Fibroblast of mammary gland (primary cell): ENCODE results near the gene CNOT9.

Source experiments
- DNase-seq: peaks from one replicate; pipeline ENCODE4 v3.0.0-alpha.2; 2010; ENCODE audit warnings: low read depth
- H3K4me3 ChIP-seq: 2 replicates; pipeline ENCODE4 v1.5.1; 2011; ENCODE audit warnings: low read depth, mild to moderate bottlenecking, low read length, moderate library complexity; ENCODE audit not compliant: control insufficient read depth
- TF ChIP-seq, protein P1 (sequence below): conservative IDR thresholded peaks from 2 replicates; pipeline ENCODE4 v1.5.1; 2011; ENCODE audit warnings: low read depth, low read length, inconsistent platforms; ENCODE audit not compliant: control insufficient read depth, insufficient read depth

Gene CNOT9

DNA sequence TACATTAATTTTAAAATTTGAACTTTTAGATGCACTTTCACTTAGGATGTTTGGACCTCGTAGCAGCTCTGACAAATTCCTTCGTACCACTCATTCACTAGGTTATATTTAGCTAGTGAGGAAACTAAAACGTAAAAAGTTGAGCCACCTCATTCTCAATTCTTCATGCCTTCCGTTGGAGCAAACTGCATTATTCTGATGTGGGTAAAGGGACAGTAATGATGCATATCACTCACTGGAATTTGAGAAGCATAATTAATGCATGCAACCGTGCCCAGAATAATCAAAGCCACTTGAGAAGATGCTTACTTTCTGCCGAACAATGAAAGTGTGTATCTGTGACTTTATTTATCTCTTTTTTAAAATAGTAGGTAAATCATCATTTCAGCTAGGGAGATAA lies 2.2 kb downstream of the CNOT9 start:
- peak overlapping the region; percentile 60 for H3K4me3 ChIP-seq
- DNase-seq, result peak; percentile 55
- TF ChIP-seq, protein P1, sequence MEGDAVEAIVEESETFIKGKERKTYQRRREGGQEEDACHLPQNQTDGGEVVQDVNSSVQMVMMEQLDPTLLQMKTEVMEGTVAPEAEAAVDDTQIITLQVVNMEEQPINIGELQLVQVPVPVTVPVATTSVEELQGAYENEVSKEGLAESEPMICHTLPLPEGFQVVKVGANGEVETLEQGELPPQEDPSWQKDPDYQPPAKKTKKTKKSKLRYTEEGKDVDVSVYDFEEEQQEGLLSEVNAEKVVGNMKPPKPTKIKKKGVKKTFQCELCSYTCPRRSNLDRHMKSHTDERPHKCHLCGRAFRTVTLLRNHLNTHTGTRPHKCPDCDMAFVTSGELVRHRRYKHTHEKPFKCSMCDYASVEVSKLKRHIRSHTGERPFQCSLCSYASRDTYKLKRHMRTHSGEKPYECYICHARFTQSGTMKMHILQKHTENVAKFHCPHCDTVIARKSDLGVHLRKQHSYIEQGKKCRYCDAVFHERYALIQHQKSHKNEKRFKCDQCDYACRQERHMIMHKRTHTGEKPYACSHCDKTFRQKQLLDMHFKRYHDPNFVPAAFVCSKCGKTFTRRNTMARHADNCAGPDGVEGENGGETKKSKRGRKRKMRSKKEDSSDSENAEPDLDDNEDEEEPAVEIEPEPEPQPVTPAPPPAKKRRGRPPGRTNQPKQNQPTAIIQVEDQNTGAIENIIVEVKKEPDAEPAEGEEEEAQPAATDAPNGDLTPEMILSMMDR, result no peak

DNA sequence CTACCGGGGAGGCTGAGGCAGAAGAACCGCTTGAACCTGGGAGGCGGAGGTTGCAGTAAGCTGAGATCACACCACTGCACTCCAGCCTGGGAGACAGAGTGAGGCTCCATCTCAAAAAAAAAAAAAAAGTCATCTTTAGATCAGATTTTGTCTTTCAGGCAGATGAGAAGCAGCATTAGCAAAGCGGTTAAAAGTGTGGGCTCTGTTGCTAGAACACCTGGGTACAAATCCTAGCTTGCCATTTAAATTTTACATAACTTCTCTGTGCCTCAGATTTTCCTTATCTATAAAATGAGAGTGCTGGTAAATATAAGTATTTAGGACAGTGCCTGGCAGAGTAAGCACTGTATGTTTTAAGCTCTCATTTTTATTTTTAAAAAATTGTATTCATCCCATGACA lies 8.2 kb downstream of the CNOT9 start:
- DNase-seq, result no peak
- TF ChIP-seq, protein P1, result no peak
- no peak overlapping the region for H3K4me3 ChIP-seq

DNA sequence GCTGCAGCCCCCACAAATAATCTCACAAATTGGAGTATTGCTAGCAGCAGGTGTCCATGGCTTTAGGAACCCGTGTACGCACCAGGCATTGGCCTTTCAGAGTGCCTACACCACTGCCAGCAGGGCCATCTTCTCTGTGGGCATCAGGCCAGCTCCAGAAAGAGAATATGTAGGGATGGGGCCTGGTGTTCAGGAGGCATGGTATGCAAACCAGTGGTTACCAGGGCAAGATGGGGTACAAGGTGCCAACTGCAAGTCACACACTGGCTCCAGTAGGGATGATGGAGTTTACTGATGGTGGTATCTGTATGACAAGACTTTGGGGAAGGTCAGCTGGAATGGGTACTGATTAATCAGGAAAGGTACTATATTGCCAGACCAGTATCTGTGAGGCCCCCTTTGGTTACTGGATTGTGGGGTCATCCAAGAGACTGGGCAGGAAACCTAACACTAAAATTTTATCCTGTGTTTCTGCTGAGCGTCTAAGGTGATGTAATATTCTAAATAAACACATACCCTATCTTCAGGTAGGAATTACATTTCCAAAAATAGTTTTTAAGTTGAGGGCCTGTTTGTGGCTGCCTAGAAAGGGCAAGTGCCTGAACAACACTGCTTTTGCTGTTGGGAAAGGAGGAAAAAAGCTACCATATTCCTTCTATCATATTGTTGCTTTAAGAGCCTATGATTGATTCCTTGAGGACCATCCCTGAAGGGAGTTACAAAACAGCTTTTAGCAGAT lies 9.0 kb downstream of the CNOT9 start:
- TF ChIP-seq, protein P1, result no peak
- no peak for DNase-seq
- H3K4me3 ChIP-seq, result no peak overlapping the region

DNA sequence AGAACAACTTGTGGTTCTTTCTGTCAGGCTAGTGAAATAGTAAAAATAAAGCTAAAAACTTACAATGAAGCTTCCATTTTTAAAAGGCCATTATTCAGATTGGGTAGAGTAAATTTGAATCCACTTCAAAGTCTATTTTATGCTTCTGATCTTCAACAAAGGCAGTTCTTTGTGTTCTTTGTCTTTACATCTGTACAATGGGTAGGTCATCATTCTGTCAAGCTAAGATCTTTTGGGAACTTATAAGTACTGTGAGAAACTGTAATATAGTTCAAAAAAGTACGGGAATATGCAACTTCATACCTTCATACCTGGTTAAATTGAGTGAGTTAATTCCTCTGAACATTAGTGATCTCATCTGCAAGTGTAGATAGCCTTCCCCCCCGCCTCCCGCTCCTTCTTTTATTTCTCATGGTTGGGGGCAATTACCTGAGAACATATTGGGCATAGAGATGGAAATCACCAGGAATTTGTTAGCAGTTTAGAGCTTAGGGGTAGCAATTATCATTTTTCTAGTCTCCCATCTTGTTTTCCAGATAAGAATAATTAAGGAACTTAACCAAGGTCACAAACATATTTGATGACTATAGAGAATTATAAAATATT lies 9.7 kb downstream of the CNOT9 start:
- no peak for DNase-seq
- TF ChIP-seq, protein P1, result no peak

DNA sequence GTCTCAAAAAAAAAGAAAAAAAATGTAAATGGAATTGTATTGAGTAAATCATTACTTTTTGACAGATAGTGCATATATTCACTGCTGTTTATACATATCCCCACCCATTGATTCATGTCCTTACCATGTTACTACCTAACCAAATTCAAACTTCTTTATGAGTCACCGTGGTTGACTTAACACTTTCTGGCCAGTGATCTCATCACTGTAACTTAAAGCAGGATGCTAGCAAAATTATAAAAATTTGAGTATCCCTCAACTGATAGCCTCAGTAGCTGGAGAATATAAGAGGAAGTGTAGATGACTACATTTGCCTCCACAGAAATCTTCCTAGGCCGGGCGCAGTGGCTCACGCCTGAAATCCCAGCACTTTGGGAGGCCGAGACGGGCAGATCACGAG lies 13.4 kb downstream of the CNOT9 start:
- H3K4me3 ChIP-seq, result no peak overlapping the region
- DNase-seq, result peak; percentile 88
- TF ChIP-seq, protein P1, result no peak

More for the DNA sequence above, 9.7 kb downstream of the CNOT9 start:
- H3K4me3 ChIP-seq, result no peak overlapping the region

DNA sequence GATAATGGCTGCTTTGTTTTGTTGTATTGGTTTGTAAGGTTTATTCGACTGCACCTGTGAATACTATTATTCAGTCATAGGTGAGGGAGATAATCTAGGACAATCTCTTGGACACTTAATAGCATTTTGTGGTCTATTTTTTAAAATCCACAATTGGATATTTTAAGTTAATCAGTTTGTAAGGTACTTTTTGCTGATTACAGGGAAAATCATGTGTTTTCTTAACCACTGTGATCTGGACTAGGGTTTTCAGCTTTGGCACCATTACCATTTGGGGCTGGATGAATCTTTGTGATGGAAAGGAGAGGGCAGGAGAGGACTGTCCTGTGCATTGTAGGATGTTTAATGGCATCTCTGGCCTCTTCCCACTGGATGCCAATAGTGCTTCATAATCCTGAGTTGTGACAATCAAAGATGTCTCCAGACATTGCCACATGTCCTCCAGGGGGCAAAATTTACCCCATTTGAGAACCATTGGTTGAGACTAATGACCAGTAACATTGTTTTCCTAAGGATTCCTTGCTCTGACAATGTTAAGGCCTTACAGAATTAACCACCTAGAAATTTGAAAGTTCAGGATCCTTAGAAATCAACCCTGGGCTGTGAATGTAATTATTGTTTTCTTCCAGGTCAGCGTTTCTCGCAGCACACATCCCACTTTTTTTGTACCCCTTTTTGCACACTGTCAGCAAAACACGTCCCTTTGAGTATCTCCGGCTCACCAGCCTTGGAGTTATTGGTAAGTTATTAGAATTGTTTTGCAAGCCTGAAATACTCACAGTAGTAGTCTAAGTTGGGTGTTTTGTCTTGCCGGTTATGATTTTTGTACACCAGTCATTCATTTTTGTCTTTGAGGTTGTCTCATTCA lies 15.6 kb downstream of the CNOT9 start:
- DNase-seq, result no peak
- H3K4me3 ChIP-seq, result no peak overlapping the region
- TF ChIP-seq, protein P1, result peak; percentile 2
